Small intestine (tissue), 7 donors: ENCODE measurements around the gene TUT1. TPM values are rescaled to one million over a fixed set of nuclear protein-coding genes. Genes with fewer than 3 reads are reported as not detected.
"Not testable (repeated sequence)": the region's sequence is repeated elsewhere in the genome, so short reads cannot be mapped to it uniquely, and the experiment has no call there.

Experiments
- DNase-seq, 2 donors: peaks; one replicate each; pipeline versions ENCODE4 v3.0.0 to v3.0.0-alpha.2; 2013
- FAIRE-seq: peaks from 2 replicates; lab custom pipeline; 2012; peaks lifted over from hg19 to GRCh38; lab: Jason Lieb, UNC
- H3K27ac ChIP-seq, 3 donors: one replicate each; pipeline ENCODE4 v1.5.1; 2013; ENCODE audit warnings: low read length in 2 of 3, mild to moderate bottlenecking in 2 of 3, control low read depth in 1 of 3, inconsistent platforms in 1 of 3, low read depth in 1 of 3, moderate library complexity in 1 of 3
- H3K27me3 ChIP-seq, 3 donors: one replicate each; pipeline ENCODE4 v1.6.1; 2013; ENCODE audit warnings: low read length in 3 of 3, inconsistent platforms in 1 of 3; ENCODE audit not compliant: control insufficient read depth in 3 of 3, insufficient read depth in 3 of 3
- H3K36me3 ChIP-seq, 3 donors: one replicate each; pipeline ENCODE4 v1.6.1; 2013; ENCODE audit warnings: low read length in 3 of 3, inconsistent platforms in 1 of 3, low read depth in 1 of 3, mild to moderate bottlenecking in 1 of 3, moderate library complexity in 1 of 3; ENCODE audit not compliant: control insufficient read depth in 3 of 3, insufficient read depth in 2 of 3
- H3K4me1 ChIP-seq, 3 donors: one replicate each; pipeline ENCODE4 v1.6.1; 2013; ENCODE audit warnings: low read length in 2 of 3, inconsistent platforms in 1 of 3, low read depth in 1 of 3, mild to moderate bottlenecking in 1 of 3, moderate library complexity in 1 of 3; ENCODE audit not compliant: control insufficient read depth in 3 of 3, insufficient read depth in 2 of 3
- H3K4me3 ChIP-seq, 3 donors: one replicate each; pipeline ENCODE4 v1.5.1; 2013; ENCODE audit warnings: low read length in 3 of 3, control low read depth in 1 of 3, inconsistent platforms in 1 of 3, low read depth in 1 of 3, mild to moderate bottlenecking in 1 of 3, moderate library complexity in 1 of 3
- H3K9me3 ChIP-seq, 2 donors: one replicate each; pipeline ENCODE4 v1.6.1; 2013; ENCODE audit warnings: low read depth in 1 of 2, low read length in 1 of 2; ENCODE audit not compliant: control insufficient read depth in 2 of 2, insufficient read depth in 1 of 2
- WGBS, 3 donors: extraction: QIAGEN DNeasy Blood & Tissue Kit; methylation state at CpG; one replicate each; pipeline ENCODE4 v1.1.7; 2013; 5-methylcytosine and 5-hydroxymethylcytosine counted together
- polyA plus RNA-seq, 4 donors: library from polyadenylated mRNA; stranded (reverse) in 3 of 4; unstranded in 1 of 4; fragments of 200-250 nt in 3 of 4; fragments of 120-200 nt in 1 of 4; gene quantifications; one replicate each; pipeline versions ENCODE4 v1.2.1 to v1.2.3, GENCODE V29; 2013
- donor health status: healthy with polysubstance abuse.
- donor health status: control.
- donor health status: control.
- donor health status: Bipolar disorder and iron deficiency.
- donor health status: healthy.

TUT1 gene
- polyA plus RNA-seq, 4 donors, result 7.8 to 20.1 (median 16.6) TPM

- no peaks in the 10 kb centered on the region for H3K9me3 ChIP-seq
- peaks cover 0 to 45% (median 17%) of the 10 kb centered on the region in 3 donors for H3K4me1 ChIP-seq
- peak; percentile 93 to 95 for DNase-seq
- no peak for FAIRE-seq
- peaks cover 5 to 74% (median 5%) of the 10 kb centered on the region in 3 donors for H3K36me3 ChIP-seq
- H3K27ac ChIP-seq, result peak overlapping the region; percentile 25 to 79 (median 46)
- 10 to 40% (median 34%) methylated on average over 2 of the region's 2 CpGs for WGBS, 3 donors
- H3K4me3 ChIP-seq, result no peak overlapping the region
- H3K27me3 ChIP-seq, result no peaks in the 10 kb centered on the region
Measured at GRCh38 chr11:62560566-62561103, 30.7 kb downstream of the TUT1 start.

- FAIRE-seq, H3K4me3 ChIP-seq, H3K27me3 ChIP-seq, DNase-seq, H3K9me3 ChIP-seq: not testable (repeated sequence)
- Histone ChIP-seq H3K36me3 (peaks cover 4 to 68% (median 5%) of the 10 kb centered on the region in 3 donors), H3K27ac (peak overlapping the region; percentile 36 to 79 (median 38)), H3K4me1 (peaks cover 3 to 50% (median 20%) of the 10 kb centered on the region in 3 donors)
- 81 to 87% (median 84%) methylated on average over 5 of the region's 5 CpGs for WGBS, 3 donors
Measured at GRCh38 chr11:62559626-62560025, 31.7 kb downstream of the TUT1 start.

- Histone ChIP-seq H3K4me1 (peaks cover 7 to 54% (median 24%) of the 10 kb centered on the region in 3 donors), H3K9me3 (no peaks in the 10 kb centered on the region), H3K27me3 (no peaks in the 10 kb centered on the region), H3K4me3 (no peak overlapping the region), H3K36me3 (peaks cover 4 to 65% (median 5%) of the 10 kb centered on the region in 3 donors), H3K27ac (peak overlapping the region in 2 of 3 donors; percentile 8 to 36)
- no peak for DNase-seq
- WGBS, 3 donors, result 80 to 84% (median 81%) methylated on average over 8 of the region's 8 CpGs
- no peak for FAIRE-seq
Measured at GRCh38 chr11:62559204-62559603, 32.1 kb downstream of the TUT1 start.

- Histone ChIP-seq H3K9me3 (no peaks in the 10 kb centered on the region), H3K36me3 (peaks cover 4 to 60% (median 5%) of the 10 kb centered on the region in 3 donors), H3K4me3 (no peak overlapping the region), H3K27me3 (no peaks in the 10 kb centered on the region), H3K4me1 (peaks cover 8 to 59% (median 28%) of the 10 kb centered on the region in 3 donors), H3K27ac (peak overlapping the region in 1 of 3 donors; percentile 60)
- FAIRE-seq (no peak), DNase-seq (no peak)
- WGBS, 3 donors, result 81 to 92% (median 83%) methylated on average over 9 of the region's 9 CpGs
Measured at GRCh38 chr11:62558669-62559068, 32.7 kb downstream of the TUT1 start.

GRCh38 chr11:62556875-62557631 lies 34.3 kb downstream of the TUT1 start:
- no peak for FAIRE-seq
- Histone ChIP-seq H3K4me3 (no peak overlapping the region), H3K27me3 (no peaks in the 10 kb centered on the region), H3K9me3 (no peaks in the 10 kb centered on the region), H3K27ac (peak overlapping the region; percentile 81 to 95 (median 83)), H3K4me1 (peaks cover 10 to 71% (median 38%) of the 10 kb centered on the region in 3 donors), H3K36me3 (peaks cover 4 to 46% (median 5%) of the 10 kb centered on the region in 3 donors)
- 24 to 39% (median 38%) methylated on average over 3 of the region's 3 CpGs for WGBS, 3 donors
- DNase-seq, result peak; percentile 51 to 52

- H3K27ac ChIP-seq, result peak overlapping the region; percentile 81 to 95 (median 83)
- H3K36me3 ChIP-seq, result peaks cover 4 to 44% (median 5%) of the 10 kb centered on the region in 3 donors
- peaks cover 10 to 77% (median 44%) of the 10 kb centered on the region in 3 donors for H3K4me1 ChIP-seq
- no peak overlapping the region for H3K4me3 ChIP-seq
- no peaks in the 10 kb centered on the region for H3K9me3 ChIP-seq
- no peaks in the 10 kb centered on the region for H3K27me3 ChIP-seq
- FAIRE-seq (no peak), DNase-seq (peak; percentile 83 to 94)
- WGBS, 3 donors, result 7 to 10% (median 7%) methylated on average over 14 of the region's 14 CpGs
Measured at GRCh38 chr11:62556108-62556874, 35.0 kb downstream of the TUT1 start.

- H3K27me3 ChIP-seq, result no peaks in the 10 kb centered on the region
- no peaks in the 10 kb centered on the region for H3K9me3 ChIP-seq
- no peak for DNase-seq
- peaks cover 4 to 38% (median 5%) of the 10 kb centered on the region in 3 donors for H3K36me3 ChIP-seq
- 16 to 24% (median 21%) methylated on average over 4 of the region's 4 CpGs for WGBS, 3 donors
- FAIRE-seq, result no peak
- no peak overlapping the region for H3K4me3 ChIP-seq
- peak overlapping the region; percentile 71 to 95 (median 81) for H3K27ac ChIP-seq
- peaks cover 10 to 78% (median 44%) of the 10 kb centered on the region in 3 donors for H3K4me1 ChIP-seq
Measured at GRCh38 chr11:62555464-62556107, 35.7 kb downstream of the TUT1 start.
